CD4-positive, alpha-beta T cell treated with Interleukin-15 for 4 hours (primary cell): ENCODE data around the gene SRGAP2C.
"Not testable (repeated sequence)": the region's sequence is repeated elsewhere in the genome, so short reads cannot be mapped to it uniquely, and the experiment has no call there.

Experiments used
- DNase-seq: peaks from one replicate; pipeline ENCODE4 v3.0.0-alpha.2; 2020; ENCODE audit warnings: low spot score

Gene SRGAP2C

GRCh38 chr1:121186191-121186590, 1.4 kb downstream of the SRGAP2C start:
- DNase-seq, result not testable (repeated sequence)

DNA sequence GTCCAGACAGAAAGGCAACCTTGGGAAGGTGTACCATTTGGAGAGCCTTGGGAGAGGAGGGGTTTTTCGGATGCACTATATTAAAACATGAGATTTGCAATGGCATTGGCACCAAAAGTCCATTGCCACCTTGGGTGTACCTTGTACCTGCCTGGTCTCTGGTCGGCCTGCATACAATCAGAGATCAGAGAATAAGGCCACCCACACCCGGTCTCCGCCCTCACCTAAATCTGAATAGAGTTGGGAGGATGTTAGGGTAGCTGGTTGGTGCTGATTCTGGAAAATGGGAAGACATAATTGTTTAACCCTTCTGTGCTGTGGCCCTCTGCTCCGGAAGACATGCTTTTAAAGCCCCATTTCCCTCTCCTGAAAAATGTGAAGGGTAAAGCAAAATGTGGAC, 3.1 kb downstream of the SRGAP2C start:
- DNase-seq, result not testable (repeated sequence)

- not testable (repeated sequence) for DNase-seq
Measured at GRCh38 chr1:121192512-121192911, 7.7 kb downstream of the SRGAP2C start.

DNA sequence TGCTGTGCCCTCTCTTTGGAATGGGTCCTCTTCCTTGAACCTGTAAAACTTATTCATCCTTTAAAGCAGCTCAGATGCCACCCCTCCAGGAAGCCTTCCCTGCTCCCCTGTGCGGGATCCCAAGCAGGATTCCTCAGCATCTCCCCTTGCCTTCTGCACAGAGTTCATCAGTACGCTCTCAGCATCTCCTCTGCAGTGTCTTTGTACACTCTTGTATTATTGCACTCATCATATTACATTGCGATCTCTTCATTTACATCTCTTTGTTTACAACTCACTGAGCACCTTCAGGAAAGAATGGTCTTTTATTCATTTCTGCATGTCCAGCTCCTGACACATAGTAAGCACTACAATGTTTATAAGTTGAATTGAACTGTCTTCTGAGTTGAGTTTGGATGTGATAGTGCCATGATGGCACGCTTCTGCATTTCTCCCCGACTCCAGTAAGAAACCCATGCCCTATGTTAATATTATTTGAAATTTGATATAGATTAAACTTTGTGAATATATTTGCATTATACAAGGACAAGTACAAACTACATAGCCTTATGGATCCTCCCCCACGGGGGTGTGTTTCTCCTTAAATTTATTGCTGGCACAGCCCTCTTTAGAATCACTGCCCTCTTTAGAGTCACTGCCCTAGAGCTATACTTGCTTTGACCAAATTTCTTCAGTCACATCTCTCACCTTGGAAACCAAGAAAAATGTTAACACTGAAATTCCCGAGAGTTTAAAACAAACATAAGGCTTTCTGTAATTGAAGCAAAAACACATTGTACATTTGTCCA, 12.5 kb downstream of the SRGAP2C start:
- DNase-seq, result not testable (repeated sequence)

DNA sequence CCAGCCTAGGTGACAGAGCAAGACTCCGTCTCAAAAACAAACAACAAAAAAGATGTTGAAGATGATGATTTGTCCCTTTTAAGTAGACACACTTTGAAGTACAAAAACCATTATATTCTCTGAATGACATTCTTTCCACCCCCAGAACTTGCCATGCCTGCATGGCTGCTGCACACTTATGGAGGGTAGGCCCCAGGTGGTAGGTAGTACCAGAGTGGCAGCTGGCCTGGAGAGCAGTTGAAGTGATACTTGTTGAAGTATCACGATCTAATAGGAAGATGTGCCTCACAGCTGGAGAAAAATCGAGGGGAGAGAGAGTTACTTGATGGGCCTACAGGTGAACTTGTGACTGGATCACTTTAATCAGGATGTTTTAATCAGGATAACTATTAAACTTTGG, 15.0 kb downstream of the SRGAP2C start:
- not testable (repeated sequence) for DNase-seq

GRCh38 chr1:121200232-121200631, 15.5 kb downstream of the SRGAP2C start:
- not testable (repeated sequence) for DNase-seq

GRCh38 chr1:121200985-121201981, 16.5 kb downstream of the SRGAP2C start:
- DNase-seq, result not testable (repeated sequence)

GRCh38 chr1:121202986-121203385, 18.2 kb downstream of the SRGAP2C start:
- DNase-seq, result not testable (repeated sequence)

DNA sequence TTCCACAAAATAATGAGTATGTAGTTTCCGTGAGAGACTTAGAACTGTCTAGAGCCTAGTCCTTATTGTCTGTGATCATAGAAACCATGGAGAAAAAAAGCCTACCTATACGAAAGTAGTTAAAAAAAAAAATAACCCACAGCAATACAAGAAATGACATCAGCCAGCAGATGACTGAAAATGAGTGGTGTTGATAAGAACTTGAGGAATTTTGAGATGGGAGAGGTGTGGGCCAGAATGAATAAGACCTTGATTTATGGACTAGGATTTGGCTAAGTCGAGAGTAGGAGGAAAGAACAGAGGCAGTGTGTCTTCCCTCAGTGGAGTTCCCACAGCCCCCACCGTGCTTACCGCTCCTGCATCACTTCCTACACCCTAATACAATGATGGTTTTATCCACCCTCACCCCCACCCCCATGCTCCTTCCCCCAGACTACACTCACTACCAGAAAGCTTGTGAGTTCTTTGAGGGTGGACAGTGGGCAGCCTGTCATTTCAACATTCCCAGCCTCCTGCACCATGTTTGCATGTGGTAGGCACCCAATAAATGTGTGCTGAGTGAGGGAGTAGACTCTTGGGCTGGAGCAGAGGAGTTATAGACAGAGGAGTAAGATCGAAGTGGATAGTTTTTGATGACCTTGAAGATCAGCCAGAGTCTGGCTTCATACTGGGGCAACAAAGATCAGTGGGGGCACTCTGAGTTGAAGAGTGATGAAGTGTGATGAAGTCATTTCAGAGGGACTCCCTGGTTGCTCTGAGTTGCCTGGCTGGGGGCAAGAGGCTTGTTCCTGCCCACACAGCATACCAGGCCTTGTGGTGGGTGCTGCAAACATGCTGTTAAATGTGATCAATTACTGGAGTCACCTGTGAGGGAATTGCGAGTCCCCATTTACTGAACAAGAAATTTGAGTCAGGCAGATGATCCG, 21.3 kb downstream of the SRGAP2C start:
- DNase-seq, result not testable (repeated sequence)

- DNase-seq, result not testable (repeated sequence)
Measured at GRCh38 chr1:121207328-121207727, 22.6 kb downstream of the SRGAP2C start.

- DNase-seq, result not testable (repeated sequence)
Measured at GRCh38 chr1:121208375-121208774, 23.6 kb downstream of the SRGAP2C start.

DNA sequence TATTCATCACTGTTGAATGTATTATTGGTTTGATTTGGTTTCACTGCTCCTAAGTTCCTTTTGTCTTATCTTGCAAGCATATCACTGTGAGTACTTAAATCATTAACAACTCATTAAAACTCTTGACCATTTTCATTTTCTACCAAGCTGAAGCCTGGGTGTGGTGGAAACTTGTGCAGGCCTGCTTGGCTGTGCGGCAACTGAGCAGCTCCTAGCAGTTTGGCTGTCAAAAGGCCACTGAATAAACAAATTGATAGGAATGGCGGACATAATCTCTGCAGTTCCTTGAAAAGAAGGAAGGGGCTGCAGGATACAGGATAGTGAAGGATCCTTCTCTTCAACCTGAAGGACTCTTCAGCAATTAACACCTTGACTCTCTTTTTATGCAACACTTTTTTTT, 26.0 kb downstream of the SRGAP2C start:
- DNase-seq, result not testable (repeated sequence)

GRCh38 chr1:121213491-121213890, 28.7 kb downstream of the SRGAP2C start:
- DNase-seq, result not testable (repeated sequence)

- DNase-seq, result not testable (repeated sequence)
Measured at GRCh38 chr1:121214544-121215156, 29.9 kb downstream of the SRGAP2C start.

- not testable (repeated sequence) for DNase-seq
Measured at GRCh38 chr1:121215699-121216417, 31.1 kb downstream of the SRGAP2C start.

- DNase-seq, result not testable (repeated sequence)
Measured at GRCh38 chr1:121216676-121217075, 31.9 kb downstream of the SRGAP2C start.

DNA sequence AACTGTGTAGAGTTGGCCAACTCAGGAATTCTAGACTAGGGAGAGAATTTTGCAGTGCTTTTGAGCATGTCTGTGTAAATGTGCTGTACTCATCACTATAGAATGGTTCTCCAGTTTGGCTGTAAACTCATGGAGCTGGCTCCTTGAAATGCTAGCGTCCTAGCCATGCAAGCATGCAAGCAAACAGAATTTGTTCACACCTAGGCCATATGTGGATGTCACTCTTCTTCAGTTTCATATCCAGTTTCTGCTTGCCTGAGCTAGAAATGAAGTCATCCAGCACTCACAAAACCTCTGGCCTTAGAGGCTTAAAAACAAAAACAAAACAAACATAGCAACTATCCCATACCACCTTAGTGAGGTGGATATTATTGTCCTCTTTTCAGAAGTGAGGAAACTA, 37.0 kb downstream of the SRGAP2C start:
- not testable (repeated sequence) for DNase-seq

DNA sequence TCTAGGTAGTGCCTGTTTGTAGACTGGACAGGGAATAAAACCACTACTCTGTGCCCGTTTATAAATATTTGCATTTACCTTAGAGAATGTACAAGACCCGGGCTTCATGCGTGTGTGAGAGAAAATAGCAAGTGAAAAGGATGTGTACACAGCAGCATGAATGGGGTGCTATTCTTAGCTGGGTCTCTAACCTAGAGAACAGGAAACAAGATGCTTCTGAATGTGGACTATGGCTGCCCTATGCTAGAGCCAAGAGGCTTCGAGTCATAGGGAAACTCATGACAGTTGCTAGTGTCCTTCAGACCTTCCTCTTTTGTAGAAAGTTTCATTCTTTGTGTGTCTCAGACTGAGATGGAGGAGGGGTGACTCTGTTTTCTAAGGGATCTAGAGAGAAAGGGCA, 39.9 kb downstream of the SRGAP2C start:
- not testable (repeated sequence) for DNase-seq

GRCh38 chr1:121226295-121226904, 41.6 kb downstream of the SRGAP2C start:
- DNase-seq, result not testable (repeated sequence)

DNA sequence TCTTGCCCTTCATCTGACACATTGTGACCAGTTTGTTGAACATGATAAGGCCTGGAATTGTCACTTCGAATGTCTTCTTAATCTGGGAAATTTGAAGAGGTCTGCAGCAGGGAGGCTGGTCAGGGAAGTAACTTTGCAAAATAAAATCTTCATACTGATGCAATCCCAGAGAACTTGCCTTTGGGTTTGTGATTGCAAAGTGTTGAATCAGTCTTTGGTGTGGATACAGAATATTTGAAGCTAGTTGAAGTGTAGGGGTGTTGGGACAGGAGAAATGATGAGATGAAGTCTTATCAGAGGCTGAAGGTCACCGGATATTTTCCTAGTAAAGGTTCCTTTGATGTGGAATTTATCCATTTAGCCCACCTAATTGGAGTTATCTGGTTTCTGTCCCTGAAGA, 42.1 kb downstream of the SRGAP2C start:
- not testable (repeated sequence) for DNase-seq
